GM21367 (cell line): ENCODE results near the gene PNPO.
"Not testable (repeated sequence)": the region's sequence is repeated elsewhere in the genome, so short reads cannot be mapped to it uniquely, and the experiment has no call there.

Source experiments
- ATAC-seq: cut with Tn5 transposase; IDR thresholded peaks from one replicate; pipeline ENCODE4 v1.9.1; 2021; ENCODE audit not compliant: unreplicated experiment

PNPO gene

GRCh38 chr17:47970725-47971499, 29.5 kb downstream of the PNPO start, which contains the start of gene CDK5RAP3:
Gene CDK5RAP3 (plus strand): TSS chr17:47971113. CDS start chr17:47971147, 34 bp downstream.
- ATAC-seq: peak; percentile 89

- ATAC-seq: no peak
These were observed 32.2 kb downstream of the PNPO start for GRCh38 chr17:47973541-47973940.

GRCh38 chr17:47975189-47975822, 33.9 kb downstream of the PNPO start:
- ATAC-seq: no peak

GRCh38 chr17:47975823-47976205, 34.4 kb downstream of the PNPO start:
- no peak for ATAC-seq

- no peak for ATAC-seq
These were observed 37.0 kb downstream of the PNPO start for GRCh38 chr17:47978324-47978723.

GRCh38 chr17:47980541-47980940, 39.2 kb downstream of the PNPO start:
- ATAC-seq: no peak

GRCh38 chr17:47981462-47981861, 40.1 kb downstream of the PNPO start:
- ATAC-seq: no peak

- no peak for ATAC-seq
These were observed 40.8 kb downstream of the PNPO start for GRCh38 chr17:47982091-47982617.

- no peak for ATAC-seq
These were observed 41.4 kb downstream of the PNPO start for GRCh38 chr17:47982645-47983390.

- no peak for ATAC-seq
These were observed 42.3 kb downstream of the PNPO start for GRCh38 chr17:47983492-47984223.

GRCh38 chr17:47986520-47986919, 45.1 kb downstream of the PNPO start:
- no peak for ATAC-seq

GRCh38 chr17:47987240-47987835, 46.0 kb downstream of the PNPO start:
- no peak for ATAC-seq

GRCh38 chr17:47988445-47988844, 47.1 kb downstream of the PNPO start:
- ATAC-seq: not testable (repeated sequence)

GRCh38 chr17:47989159-47989558, 47.8 kb downstream of the PNPO start:
- ATAC-seq: no peak

GRCh38 chr17:47989700-47990099, 48.3 kb downstream of the PNPO start:
- ATAC-seq: no peak

GRCh38 chr17:47990962-47991731, 49.8 kb downstream of the PNPO start:
- ATAC-seq: no peak

- ATAC-seq: no peak
These were observed 50.8 kb downstream of the PNPO start for GRCh38 chr17:47992216-47992615.

GRCh38 chr17:47993031-47993564, 51.7 kb downstream of the PNPO start:
- ATAC-seq: no peak

- ATAC-seq: no peak
These were observed 52.6 kb downstream of the PNPO start for GRCh38 chr17:47993964-47994363.
